ENCODE measurements around the gene BTAF1. TPM values are rescaled to one million over a fixed set of nuclear protein-coding genes. Genes with fewer than 3 reads are reported as not detected.

BTAF1 gene
- total RNA-seq, 4 donors from 2014 or later, result 42.6 to 61.3 (median 46.6) TPM

GRCh38 chr10:92038949-92039348 lies 115.4 kb downstream of the BTAF1 start:
- H3K36me3 ChIP-seq, result no peaks in the 10 kb centered on the region
- no peak for DNase-seq
- H3K9me3 ChIP-seq, result no peaks in the 10 kb centered on the region
- no peak for TF ChIP-seq POLR2A (IDR thresholded peaks at IDR 0.05)
- no peak for TF ChIP-seq CTCF (IDR thresholded peaks at IDR 0.05)
- no peaks in the 10 kb centered on the region for H3K27me3 ChIP-seq
- intact Hi-C loops (cut with DNase I), result no loop called here
- no peak overlapping the region for H3K4me3 ChIP-seq (replicated peaks in 1 of 3)
- 79 to 94% methylated on average over 1 of the region's 1 CpG for WGBS, 2 donors
- no peak overlapping the region for H3K27ac ChIP-seq
- no peaks in the 10 kb centered on the region for H3K4me1 ChIP-seq

- TF ChIP-seq CTCF (IDR thresholded peaks at IDR 0.05), result no peak
- TF ChIP-seq POLR2A (IDR thresholded peaks at IDR 0.05), result no peak
- intact Hi-C loops (cut with DNase I), result no loop called here
These were observed 119.0 kb downstream of the BTAF1 start for GRCh38 chr10:92042541-92042940.

GRCh38 chr10:92045641-92046106 lies 122.1 kb downstream of the BTAF1 start:
- WGBS, 2 donors, result 45 to 54% methylated on average over 26 to 30 of the region's 37 CpGs
- Histone ChIP-seq H3K36me3 (no peaks in the 10 kb centered on the region), H3K27me3 (no peaks in the 10 kb centered on the region), H3K9me3 (no peaks in the 10 kb centered on the region), H3K27ac (no peak overlapping the region), H3K4me1 (no peaks in the 10 kb centered on the region), H3K4me3 (replicated peaks in 1 of 3) (no peak overlapping the region)
- DNase-seq, result no peak
- TF ChIP-seq POLR2A (IDR thresholded peaks at IDR 0.05) (no peak), CTCF (IDR thresholded peaks at IDR 0.05) (no peak)
- intact Hi-C loops (cut with DNase I), result no loop called here

More at GRCh38 chr10:92042541-92042940, 119.0 kb downstream of the BTAF1 start:
- WGBS, 2 donors, result 82 to 87% methylated on average over 5 of the region's 5 CpGs
- H3K4me3 ChIP-seq (replicated peaks in 1 of 3), result no peak overlapping the region
- no peak for DNase-seq
- no peaks in the 10 kb centered on the region for H3K27me3 ChIP-seq
- no peak overlapping the region for H3K27ac ChIP-seq
- no peaks in the 10 kb centered on the region for H3K9me3 ChIP-seq
- no peaks in the 10 kb centered on the region for H3K36me3 ChIP-seq
- H3K4me1 ChIP-seq, result no peaks in the 10 kb centered on the region

- Histone ChIP-seq H3K27ac (no peak overlapping the region), H3K4me3 (replicated peaks in 1 of 3) (no peak overlapping the region), H3K27me3 (no peaks in the 10 kb centered on the region), H3K9me3 (no peaks in the 10 kb centered on the region), H3K4me1 (no peaks in the 10 kb centered on the region), H3K36me3 (no peaks in the 10 kb centered on the region)
- TF ChIP-seq CTCF (IDR thresholded peaks at IDR 0.05) (no peak), POLR2A (IDR thresholded peaks at IDR 0.05) (no peak)
- intact Hi-C loops (cut with DNase I), result no loop called here
- DNase-seq, result no peak
These were observed 123.6 kb downstream of the BTAF1 start for GRCh38 chr10:92047215-92047614.

- no peak for DNase-seq
- 90% methylated on average over 18 of the region's 18 CpGs for WGBS, 2 donors
These were observed 128.5 kb downstream of the BTAF1 start for GRCh38 chr10:92052088-92052487.

GRCh38 chr10:92052741-92053140 lies 129.2 kb downstream of the BTAF1 start:
- H3K36me3 ChIP-seq, result no peaks in the 10 kb centered on the region
- no peak overlapping the region for H3K4me3 ChIP-seq (replicated peaks in 1 of 3)
- WGBS, 2 donors, result 84 to 86% methylated on average over 5 of the region's 5 CpGs
- TF ChIP-seq POLR2A (IDR thresholded peaks at IDR 0.05), result no peak
- no peak for TF ChIP-seq CTCF (IDR thresholded peaks at IDR 0.05)
- no peaks in the 10 kb centered on the region for H3K9me3 ChIP-seq
- no peaks in the 10 kb centered on the region for H3K4me1 ChIP-seq
- no peak overlapping the region for H3K27ac ChIP-seq
- H3K27me3 ChIP-seq, result no peaks in the 10 kb centered on the region
- DNase-seq, result no peak
- intact Hi-C loops (cut with DNase I), result no loop called here

More at GRCh38 chr10:92052088-92052487, 128.5 kb downstream of the BTAF1 start:
- no peaks in the 10 kb centered on the region for H3K9me3 ChIP-seq
- TF ChIP-seq POLR2A (IDR thresholded peaks at IDR 0.05), result no peak
- H3K4me1 ChIP-seq, result no peaks in the 10 kb centered on the region
- H3K36me3 ChIP-seq, result no peaks in the 10 kb centered on the region
- H3K27ac ChIP-seq, result no peak overlapping the region
- no peaks in the 10 kb centered on the region for H3K27me3 ChIP-seq
- intact Hi-C loops (cut with DNase I), result no loop called here
- no peak overlapping the region for H3K4me3 ChIP-seq (replicated peaks in 1 of 3)

All from thyroid gland (tissue), 4 donors.